DOHH2 (cell line): ENCODE results near the gene CEBPZOS.

Source experiments
- H3F3A ChIP-seq: fragments of 200-600 bp; sonication (generic), shearing (Covaris generic); 2 replicates; pipeline ENCODE4 v1.6.0; 2016; ENCODE audit warnings: antibody characterized with exemption, mild to moderate bottlenecking; ENCODE audit not compliant: control insufficient read depth, insufficient read depth
- H3K27ac ChIP-seq: fragments of 200-600 bp; sonication (generic); 2 replicates; pipeline ENCODE4 v1.5.1; 2014; ENCODE audit warnings: low read depth, mild to moderate bottlenecking, low read length, moderate library complexity
- H3K27me3 ChIP-seq: fragments of 200-600 bp; sonication (generic); 2 replicates; pipeline ENCODE4 v1.6.1; 2014; ENCODE audit warnings: mild to moderate bottlenecking, low read length, mixed read lengths; ENCODE audit not compliant: control insufficient read depth
- H3K36me3 ChIP-seq: fragments of 200-600 bp; sonication (generic); 2 replicates; pipeline ENCODE4 v1.6.1; 2014; ENCODE audit warnings: mild to moderate bottlenecking, low read length, moderate library complexity, mixed read lengths; ENCODE audit not compliant: control insufficient read depth
- H3K4me1 ChIP-seq: fragments of 200-600 bp; sonication (generic); 2 replicates; pipeline ENCODE4 v1.6.1; 2014; ENCODE audit warnings: mild to moderate bottlenecking, low read length, mixed read lengths; ENCODE audit not compliant: control insufficient read depth
- H3K4me2 ChIP-seq: fragments of 200-600 bp; sonication (generic); 2 replicates; pipeline ENCODE4 v1.6.0; 2014; ENCODE audit warnings: mild to moderate bottlenecking, low read length, moderate library complexity
- H3K4me3 ChIP-seq: fragments of 200-600 bp; sonication (generic); 2 replicates; pipeline ENCODE4 v1.5.1; 2014; ENCODE audit warnings: mild to moderate bottlenecking, low read length, mixed read lengths
- H3K79me2 ChIP-seq: fragments of 200-600 bp; sonication (generic); 2 replicates; pipeline ENCODE4 v1.6.1; 2014; ENCODE audit warnings: mild to moderate bottlenecking, low read length, mixed read lengths; ENCODE audit not compliant: control insufficient read depth
- H3K9me2 ChIP-seq: fragments of 200-600 bp; sonication (generic); replicated peaks from 2 replicates; pipeline ENCODE4 v1.6.1; 2014; ENCODE audit warnings: mild to moderate bottlenecking, low read length, mixed read lengths; ENCODE audit not compliant: control insufficient read depth
- H3K9me3 ChIP-seq: fragments of 200-600 bp; sonication (generic); 2 replicates; pipeline ENCODE4 v1.6.1; 2014; ENCODE audit warnings: antibody characterized with exemption, low read length, mixed read lengths; ENCODE audit not compliant: control insufficient read depth, insufficient read depth
- H4K20me1 ChIP-seq: fragments of 200-600 bp; sonication (generic); 2 replicates; pipeline ENCODE4 v1.6.0; 2014; ENCODE audit warnings: low read depth, mild to moderate bottlenecking, antibody characterized with exemption, low read length, moderate library complexity; ENCODE audit not compliant: control insufficient read depth, insufficient read depth
- CTCF ChIP-seq: fragments of 200-600 bp; sonication (generic); IDR thresholded peaks from one replicate; pipeline ENCODE4 v1.5.1; 2014; ENCODE audit warnings: antibody characterized with exemption, mild to moderate bottlenecking, low read depth, low read length; ENCODE audit not compliant: poor library complexity, severe bottlenecking
- EZH2phosphoT487 ChIP-seq: fragments of 200-600 bp; sonication (generic); IDR thresholded peaks from 2 replicates; pipeline ENCODE4 v1.6.1; 2017; ENCODE audit warnings: borderline replicate concordance, mild to moderate bottlenecking, antibody characterized with exemption, low read length, moderate library complexity, mixed read lengths

Gene CEBPZOS

GRCh38 chr2:37168217-37168981, 27.9 kb upstream of the CEBPZOS start:
- Histone ChIP-seq H3F3A (no peaks in the 10 kb centered on the region), H3K4me2 (no peak overlapping the region), H3K36me3 (no peaks in the 10 kb centered on the region), H3K27ac (no peak overlapping the region), H3K4me1 (no peaks in the 10 kb centered on the region), H3K9me3 (peaks cover 13% of the 10 kb centered on the region; the same call in 1 of the 2 replicates), H4K20me1 (no peaks in the 10 kb centered on the region), H3K4me3 (no peak overlapping the region), H3K79me2 (no peaks in the 10 kb centered on the region), H3K9me2 (no peaks in the 10 kb centered on the region), H3K27me3 (no peaks in the 10 kb centered on the region)
- no peak for TF ChIP-seq EZH2phosphoT487
- TF ChIP-seq CTCF, result peak; percentile 86

GRCh38 chr2:37171624-37171950, 24.7 kb upstream of the CEBPZOS start:
- no peaks in the 10 kb centered on the region for H3F3A ChIP-seq
- no peaks in the 10 kb centered on the region for H3K9me3 ChIP-seq
- no peaks in the 10 kb centered on the region for H3K79me2 ChIP-seq
- no peaks in the 10 kb centered on the region for H4K20me1 ChIP-seq
- TF ChIP-seq EZH2phosphoT487, result no peak
- no peak for TF ChIP-seq CTCF
- no peaks in the 10 kb centered on the region for H3K27me3 ChIP-seq
- no peak overlapping the region for H3K27ac ChIP-seq
- no peaks in the 10 kb centered on the region for H3K36me3 ChIP-seq
- no peak overlapping the region for H3K4me3 ChIP-seq
- H3K4me1 ChIP-seq, result no peaks in the 10 kb centered on the region
- H3K4me2 ChIP-seq, result no peak overlapping the region
- no peaks in the 10 kb centered on the region for H3K9me2 ChIP-seq

DNA sequence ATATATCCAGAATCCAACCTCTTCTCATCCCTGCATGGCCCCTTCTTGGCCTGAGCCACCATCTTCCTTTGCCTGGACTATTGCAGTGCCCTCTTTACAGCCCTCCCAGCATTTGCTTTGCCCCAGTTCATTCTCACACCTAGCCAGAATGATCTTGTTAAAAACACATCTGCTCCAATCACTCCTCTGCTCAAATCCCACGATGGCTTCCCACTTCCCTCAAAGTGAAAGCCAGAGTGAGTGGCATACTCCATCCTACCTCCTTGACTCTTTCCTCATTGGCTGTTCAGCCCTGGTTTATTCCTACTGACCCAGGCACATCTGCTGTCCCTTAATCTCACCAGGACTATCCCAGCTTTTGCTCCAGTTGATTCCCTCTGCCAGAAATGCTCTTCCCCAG, 22.6 kb upstream of the CEBPZOS start:
- no peaks in the 10 kb centered on the region for H3K9me2 ChIP-seq
- H3K4me1 ChIP-seq, result no peaks in the 10 kb centered on the region
- no peaks in the 10 kb centered on the region for H4K20me1 ChIP-seq
- H3K27ac ChIP-seq, result no peak overlapping the region
- no peak overlapping the region for H3K4me3 ChIP-seq
- H3K27me3 ChIP-seq, result no peaks in the 10 kb centered on the region
- TF ChIP-seq EZH2phosphoT487 (no peak), CTCF (no peak)
- H3K79me2 ChIP-seq, result no peaks in the 10 kb centered on the region
- H3K4me2 ChIP-seq, result no peak overlapping the region
- H3F3A ChIP-seq, result no peaks in the 10 kb centered on the region
- H3K36me3 ChIP-seq, result no peaks in the 10 kb centered on the region
- H3K9me3 ChIP-seq, result no peaks in the 10 kb centered on the region
